GM19438 (cell line): ENCODE results near the gene ADGRD1.
A peak's percentile ranks its signal among the peaks of the same experiment; 100 is the strongest.

ENCODE experiments used
- ATAC-seq: cut with Tn5 transposase; IDR thresholded peaks from one replicate; pipeline ENCODE4 v1.9.1; 2021; ENCODE audit warnings: low read depth; ENCODE audit not compliant: unreplicated experiment

Gene ADGRD1

DNA sequence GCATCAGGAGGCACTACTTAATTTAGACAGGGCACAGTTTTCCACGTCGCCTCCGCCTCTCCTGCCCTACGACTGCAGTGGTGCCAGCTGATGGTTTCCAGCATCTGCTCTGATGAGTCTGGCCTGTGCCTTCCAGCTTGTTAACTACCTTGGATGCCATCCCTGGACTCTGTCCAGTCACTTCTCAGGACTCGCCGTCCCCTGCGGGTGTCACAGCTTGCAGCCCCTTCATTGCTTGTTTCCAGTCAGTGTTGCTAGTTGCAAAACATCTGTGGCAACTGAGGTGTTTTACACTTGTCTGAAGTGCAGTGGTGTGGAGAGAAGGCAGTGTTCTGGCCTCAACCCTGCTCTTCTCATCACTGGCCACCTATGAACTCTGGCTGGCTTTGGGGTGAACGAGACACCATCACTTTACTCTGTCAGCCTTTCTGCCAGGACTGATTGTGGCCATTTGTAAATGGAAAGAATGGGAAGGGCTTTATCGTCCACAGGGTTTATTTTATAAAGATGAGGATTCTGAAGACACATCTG, 8.3 kb downstream of the ADGRD1 start:
- no peak for ATAC-seq

DNA sequence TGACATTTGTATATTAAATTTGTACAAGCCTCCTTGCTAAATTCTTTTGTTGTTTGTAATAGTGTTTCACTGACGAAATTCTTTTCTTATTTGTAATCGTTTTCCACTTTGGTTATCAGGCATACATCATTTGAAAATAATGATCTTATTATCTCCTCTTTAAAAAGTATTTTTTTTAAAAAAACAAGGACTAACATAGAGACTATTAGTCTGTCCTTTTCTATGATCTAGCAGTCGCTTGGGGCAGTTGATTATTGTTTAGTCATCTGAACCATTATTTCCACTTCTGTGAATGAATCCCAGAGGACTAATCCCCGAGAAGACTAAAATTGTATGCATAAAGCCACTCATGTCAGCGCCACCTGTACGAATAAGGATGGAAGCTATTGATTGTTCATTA, 11.5 kb downstream of the ADGRD1 start:
- no peak for ATAC-seq

DNA sequence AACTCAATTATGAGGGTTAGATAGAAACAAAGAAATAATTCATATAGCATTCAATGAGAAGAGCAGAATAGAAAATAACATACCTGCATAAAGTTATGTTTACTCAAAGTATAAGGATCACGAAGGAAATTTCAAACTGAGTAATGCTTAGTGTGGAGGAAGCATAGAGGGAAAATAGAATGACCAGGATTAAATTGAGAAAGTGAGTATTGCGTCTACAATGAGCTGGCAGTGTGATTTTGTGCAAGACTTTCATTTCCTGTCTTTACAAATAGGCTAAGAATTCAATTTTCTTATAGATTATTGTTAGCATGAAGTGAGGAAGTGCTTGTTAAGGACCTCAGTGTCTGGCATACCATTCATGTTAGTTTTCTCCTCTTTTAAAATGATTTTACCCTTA, 12.0 kb downstream of the ADGRD1 start:
- ATAC-seq = no peak

DNA sequence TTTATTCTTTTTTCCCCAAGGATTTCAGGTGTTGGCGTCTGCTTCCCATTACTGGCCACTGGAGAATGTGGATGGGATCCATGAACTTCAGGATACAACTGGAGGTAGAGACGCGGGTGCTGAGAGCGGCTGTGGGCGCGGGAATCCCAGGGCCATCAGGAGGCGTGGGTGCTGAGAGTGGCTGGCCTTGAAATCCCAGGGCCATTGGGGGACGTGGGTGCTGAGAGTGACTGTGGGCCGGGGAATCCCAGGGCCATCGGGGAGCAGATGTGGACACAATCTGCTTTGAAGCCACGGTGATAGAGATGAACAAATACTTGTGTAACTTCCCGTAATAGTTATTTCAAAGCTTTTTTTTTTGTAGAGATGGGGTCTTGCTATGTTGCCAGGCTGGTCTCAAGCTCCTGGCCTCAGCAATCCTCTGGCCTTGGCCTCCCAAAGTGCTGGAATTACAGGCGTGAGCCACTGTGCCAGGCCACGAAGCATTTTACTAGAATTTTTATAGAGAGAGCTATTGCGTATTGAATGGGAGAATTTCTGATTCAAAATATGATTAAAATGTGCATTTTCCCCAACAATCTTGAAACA, 12.8 kb downstream of the ADGRD1 start:
- no peak for ATAC-seq

DNA sequence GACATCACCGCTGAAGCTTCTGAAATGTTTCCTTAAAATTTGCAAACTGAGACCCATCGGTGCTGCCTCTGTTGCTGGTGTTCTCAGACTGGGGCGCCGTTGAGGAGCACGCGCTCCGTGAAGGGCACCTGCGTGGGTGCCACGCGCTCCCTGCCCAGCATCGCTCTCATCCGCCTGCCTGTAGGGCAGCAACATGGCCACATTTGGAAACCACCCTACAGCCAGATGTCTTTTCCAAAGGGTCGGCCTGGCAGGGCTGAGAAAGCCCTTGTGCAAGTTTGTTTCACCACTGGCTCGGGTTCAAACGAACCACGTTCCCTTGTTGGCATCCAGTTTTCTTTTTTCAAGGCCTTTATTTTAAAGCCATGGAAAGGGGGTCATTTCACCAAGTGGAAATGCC, 13.9 kb downstream of the ADGRD1 start:
- ATAC-seq = no peak

DNA sequence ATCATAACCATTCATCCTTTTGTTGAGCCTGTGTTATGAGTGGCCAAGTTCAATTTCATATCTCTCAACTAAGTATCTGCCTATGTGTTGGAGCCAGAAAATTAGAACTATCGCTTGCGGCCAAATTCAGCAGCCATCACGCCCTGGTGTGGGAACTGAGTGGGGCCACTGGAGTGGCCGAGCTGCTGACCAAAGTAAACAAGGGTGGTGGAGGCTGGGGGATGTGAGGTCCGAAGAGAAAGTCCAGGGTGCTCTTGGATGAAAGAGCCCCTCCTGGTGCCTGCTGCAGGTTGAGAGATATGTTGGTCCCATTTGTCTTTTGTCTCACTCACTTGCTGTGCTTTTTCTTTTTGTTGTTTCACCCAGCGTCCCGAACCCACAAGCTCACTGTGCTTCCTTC, 14.9 kb downstream of the ADGRD1 start:
- no peak for ATAC-seq

DNA sequence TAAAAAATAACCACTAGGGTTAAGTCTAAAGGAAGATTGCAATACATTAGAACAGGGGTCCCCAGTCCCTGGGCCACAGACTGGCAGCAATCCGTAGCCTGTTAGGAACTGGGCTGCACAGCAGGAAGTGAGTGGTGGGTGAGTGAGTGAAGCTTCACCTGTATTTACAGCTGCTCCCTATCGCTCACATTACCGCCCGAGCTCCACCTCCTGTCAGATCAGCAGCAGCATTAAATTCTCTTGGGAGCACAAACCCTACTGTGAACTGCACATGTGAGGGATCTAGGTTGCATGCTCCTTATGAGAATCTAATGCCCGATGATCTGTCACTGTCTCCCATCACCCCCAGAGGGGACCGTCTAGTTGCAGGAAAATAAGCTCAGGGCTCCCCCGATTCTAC, 15.5 kb downstream of the ADGRD1 start:
- no peak for ATAC-seq

DNA sequence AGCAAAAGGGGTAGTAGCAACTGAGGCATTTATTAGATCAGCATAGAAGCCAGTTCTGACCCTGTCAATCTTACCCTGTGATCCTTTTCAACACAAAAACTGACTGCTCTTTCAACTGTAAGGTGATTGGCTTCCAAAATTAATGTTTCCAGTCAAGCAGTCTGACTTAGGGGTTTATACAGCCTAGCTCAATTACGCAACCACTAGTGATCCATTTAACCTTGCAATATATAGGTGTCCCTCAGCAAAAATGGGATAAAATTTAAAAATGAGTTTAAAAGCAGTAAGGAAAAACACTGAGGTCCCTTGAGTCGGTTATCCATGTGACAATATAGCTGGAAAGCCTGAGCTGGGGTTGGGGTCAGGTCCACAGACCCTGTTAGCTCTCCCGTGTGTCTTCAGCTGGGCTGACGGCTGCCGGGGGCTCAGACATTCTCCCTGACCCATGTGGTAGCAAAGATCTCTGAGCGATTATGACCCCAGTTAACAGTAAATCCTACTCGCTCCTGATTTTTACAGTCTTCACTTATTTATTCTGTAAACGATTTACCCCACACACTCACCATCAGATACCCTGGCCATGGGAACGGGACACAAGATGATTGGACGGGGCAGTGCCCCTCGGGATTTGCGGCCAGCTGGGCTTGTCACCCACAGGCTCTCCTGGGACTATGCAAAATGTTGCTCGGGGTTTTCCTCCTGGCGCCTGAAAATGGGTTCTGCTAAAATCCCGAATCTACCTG, 16.6 kb downstream of the ADGRD1 start:
- peak; percentile 84 for ATAC-seq

DNA sequence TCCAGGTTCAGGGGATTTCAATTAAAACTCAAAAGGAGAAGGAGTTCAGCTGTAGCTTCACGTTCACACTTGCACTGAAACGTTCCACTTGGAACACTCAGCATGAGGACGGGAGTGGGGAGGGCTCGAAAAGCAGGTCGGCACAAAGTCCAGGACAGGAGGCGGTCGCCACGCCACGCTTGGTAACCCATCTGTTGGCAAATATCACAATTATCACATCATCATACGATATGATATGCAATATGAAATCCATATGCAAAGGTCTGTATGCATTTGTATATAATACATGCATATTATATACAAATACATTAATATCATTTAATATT, 17.2 kb downstream of the ADGRD1 start:
- ATAC-seq = no peak

DNA sequence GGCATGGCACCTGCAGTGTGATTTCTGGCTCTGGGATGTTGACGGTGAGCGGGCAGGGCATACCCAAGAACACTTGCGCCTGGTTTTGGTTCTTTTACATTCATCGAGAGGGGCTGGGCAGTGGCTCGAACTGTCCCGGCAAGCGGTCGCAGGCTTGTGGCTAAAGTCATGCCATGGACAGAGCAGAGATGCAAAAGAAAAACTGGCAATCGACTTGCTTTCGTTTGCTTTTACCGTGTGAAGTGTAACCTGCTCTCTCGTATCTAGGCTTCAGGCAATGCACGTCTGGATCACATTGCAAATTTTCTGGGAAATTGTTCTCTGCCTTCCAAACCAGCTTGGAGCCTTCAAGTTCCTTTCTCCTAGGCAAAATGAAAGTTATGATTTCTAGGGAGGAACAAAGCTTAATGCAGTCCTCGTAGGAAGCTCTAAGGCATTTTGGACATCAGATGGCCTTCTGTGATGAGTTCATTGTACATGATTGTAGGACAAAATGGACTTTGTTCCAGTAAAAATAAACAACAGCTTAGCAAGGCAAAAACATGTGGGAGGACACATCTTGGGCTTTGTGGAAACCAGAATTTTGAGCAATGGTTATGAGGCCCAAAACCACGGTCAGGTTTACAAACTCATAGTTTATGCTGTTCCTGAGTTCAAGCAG, 18.3 kb downstream of the ADGRD1 start:
- ATAC-seq = no peak

DNA sequence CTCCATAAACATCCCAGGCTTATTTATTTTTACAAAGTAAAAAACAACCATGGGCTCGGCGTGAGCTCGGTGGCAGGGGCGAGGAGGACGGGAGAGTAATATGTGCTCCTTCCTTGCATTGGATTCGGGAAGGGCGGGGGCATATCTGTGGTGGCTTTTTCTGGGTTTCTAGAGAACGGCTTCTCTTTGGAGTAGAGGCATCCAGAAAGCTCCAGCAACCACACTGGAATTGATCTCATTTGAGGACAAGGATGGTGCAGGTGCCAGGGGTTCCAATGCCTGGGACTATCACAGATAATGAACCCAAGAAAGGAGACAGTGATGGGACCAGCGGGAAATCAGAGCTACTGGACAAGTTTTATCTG, 18.9 kb downstream of the ADGRD1 start:
- no peak for ATAC-seq

DNA sequence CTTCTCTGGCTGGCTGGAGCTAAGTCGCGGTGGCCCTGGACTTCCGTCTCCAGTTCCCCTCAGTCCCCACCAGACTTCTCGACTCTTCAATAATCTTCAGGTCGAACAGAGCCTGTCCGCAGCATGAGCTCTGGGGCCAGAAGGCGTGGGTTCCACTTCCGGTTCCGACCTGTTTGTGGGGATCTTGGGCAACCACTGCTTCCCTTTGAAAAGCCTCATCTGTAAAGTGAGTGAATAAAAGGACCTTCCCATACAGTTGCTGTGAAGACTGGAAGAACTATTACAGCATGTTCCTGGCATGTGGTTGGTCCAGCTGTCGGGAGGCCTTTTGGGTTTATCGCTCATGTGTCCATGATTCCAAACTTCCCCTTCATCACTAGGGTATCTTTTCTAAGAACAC, 19.4 kb downstream of the ADGRD1 start:
- no peak for ATAC-seq

DNA sequence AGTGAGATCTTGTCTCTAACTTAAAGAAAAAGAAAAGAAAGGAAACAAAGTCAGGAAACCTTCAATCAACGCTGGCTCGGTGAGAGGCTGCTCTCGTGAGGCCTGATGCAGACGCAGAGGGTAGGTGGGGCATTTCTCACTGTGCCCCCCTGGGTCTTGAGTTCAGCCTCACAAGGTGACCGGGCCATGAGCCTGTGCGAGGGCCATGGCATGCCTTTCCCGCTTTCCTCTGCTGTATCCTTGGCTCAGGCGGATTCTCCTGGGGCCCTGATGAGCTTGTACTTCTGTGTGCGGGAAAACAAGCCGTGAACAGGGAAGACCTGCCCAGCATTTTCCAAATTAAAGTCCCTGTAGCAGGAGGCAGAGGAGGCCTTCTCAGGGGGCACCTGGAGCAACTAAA, 20.2 kb downstream of the ADGRD1 start:
- no peak for ATAC-seq

DNA sequence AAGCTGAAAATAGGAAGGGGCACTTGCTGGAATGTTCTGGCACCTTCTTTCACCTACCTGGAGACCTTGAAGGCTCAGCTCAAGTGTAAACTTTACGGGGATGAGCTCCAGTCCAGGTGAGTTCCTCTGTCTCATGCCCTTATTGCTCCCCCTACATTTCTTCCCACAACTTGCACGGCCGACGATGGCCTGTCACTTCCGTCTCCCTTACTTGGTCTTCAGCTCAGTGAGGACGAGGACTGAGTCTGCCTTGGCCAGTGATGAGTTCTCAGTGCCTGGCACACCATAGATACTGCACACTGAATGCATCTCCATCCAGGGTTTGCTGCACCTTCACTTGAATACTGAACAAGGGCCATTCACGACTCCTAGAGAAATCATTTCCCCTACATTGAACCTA, 21.4 kb downstream of the ADGRD1 start:
- ATAC-seq = no peak

DNA sequence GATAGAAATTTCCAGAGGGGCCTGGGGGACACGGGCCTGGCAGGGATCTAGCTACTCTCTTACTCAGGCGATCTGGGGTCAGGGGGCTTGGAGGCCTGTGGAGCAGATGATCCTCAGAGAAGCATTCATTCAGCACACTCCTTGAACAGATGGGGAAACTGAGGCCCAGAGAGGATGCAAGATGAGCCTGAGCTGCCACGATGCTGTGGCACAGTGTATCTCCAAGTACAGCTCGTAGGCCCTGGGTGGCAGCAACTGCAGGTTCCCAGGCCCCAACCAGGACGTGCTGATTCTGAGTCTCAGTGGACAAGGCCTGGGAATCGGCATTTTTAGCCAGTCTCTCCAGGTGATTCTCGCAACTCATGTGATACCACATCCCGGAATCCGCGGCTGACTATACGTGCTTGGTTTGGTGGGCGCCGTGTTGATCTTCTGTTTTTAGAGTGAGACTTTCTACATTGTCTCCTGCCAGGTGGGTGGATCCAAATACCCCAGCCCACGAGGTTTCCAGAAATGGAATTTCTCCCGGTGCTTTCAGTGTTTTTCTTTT, 22.5 kb downstream of the ADGRD1 start:
- ATAC-seq = no peak

DNA sequence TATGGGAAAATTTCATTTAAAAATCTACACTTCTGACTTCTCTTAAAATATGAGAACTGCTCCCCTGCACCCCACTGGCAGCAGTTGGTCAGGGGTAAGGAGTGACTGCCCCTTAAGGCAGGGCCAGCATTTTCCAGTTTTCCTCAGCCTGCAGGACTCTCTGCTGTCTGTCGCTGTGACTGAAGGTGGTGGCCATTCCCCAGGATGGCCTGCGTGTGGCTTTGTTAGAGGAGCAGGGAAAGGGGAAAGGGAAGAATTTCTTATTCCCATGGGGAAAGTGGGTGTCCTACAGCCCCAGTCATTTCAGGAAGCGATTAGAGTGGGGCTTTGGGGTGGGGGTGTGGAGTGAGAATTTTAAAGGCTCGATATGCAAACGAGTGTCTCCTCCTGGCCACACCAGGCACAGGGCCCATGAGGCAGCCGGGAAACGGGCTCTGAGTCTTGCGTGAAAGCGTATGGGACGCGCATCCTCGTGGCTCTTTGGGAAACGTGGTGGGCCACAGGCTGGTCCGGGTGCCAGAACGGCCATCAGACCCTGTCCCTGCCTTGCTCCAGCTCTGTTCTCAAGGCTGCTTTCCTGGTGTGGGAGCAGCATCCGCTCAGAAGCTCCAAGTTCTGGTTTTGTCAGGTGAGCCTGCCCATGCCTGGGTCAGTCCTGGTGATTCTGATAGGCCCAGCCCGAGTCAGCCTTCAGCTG, 23.5 kb downstream of the ADGRD1 start:
- no peak for ATAC-seq

DNA sequence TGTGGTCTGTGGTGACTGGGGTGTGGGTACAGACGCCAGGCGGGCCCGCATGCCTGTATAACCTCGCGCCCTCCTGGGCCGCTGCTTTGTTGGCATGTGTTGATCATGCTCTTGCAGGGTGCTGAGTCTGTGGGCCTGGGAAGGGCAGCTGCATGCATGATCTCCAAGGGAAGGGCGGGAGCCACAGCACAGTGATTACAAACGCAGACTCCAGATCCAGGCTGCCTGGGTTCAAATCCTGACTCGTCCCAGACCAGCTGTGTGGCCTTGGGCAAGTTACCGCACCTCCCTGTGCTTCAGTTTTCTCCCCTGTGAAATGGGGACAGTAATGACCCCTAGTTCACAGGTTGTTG, 24.0 kb downstream of the ADGRD1 start:
- ATAC-seq = no peak

DNA sequence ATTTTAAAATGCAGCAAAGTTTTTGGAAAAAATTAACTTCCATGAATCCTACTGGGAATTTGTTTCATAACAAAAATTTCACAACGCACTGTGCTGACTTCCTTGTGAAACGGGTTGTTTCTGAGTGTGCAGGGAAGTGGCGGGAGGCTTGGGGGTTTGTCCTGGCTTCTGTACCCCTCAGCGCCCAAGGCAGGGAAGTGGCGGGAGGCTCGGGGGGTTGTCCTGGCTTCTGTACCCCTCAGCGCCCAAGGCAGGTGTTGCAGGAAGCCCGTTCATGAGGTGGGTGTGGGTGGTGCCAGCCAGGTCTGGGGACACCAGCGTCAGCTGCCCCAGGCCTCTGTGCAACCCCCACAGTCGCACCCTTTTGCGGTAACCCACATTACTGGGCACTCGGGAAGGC, 25.1 kb downstream of the ADGRD1 start:
- ATAC-seq = no peak

DNA sequence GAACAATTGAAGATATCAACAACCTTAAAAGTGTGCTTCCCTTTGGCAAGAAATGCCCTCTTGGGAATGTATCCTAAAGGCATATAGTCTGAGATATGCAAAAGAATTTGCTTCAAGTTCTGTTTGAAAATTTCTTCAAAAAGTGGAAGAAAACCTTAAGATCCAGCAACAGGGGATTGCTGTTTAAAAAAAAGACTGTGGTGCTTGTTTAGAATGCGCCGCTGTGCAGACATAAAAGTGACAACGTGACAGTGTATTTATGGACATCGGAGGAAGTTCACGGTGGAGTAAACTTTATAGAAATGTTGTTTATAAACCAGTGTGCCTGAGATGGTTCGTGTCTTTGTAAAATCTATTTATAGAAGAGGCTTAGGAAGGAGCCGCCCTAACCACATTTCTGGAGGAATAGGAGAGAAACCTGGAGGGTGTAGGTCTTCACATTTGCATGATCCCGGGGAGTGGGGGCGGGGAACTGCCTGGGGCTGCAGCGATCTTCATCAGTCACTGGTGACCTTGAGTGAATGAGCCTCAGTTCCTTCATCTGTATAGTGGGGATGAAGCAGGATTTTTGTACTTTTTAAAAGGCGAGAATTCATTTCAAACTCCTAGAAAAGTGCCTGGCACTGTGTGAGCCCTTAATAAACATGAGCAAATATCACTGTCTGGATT, 27.5 kb downstream of the ADGRD1 start:
- ATAC-seq = no peak

DNA sequence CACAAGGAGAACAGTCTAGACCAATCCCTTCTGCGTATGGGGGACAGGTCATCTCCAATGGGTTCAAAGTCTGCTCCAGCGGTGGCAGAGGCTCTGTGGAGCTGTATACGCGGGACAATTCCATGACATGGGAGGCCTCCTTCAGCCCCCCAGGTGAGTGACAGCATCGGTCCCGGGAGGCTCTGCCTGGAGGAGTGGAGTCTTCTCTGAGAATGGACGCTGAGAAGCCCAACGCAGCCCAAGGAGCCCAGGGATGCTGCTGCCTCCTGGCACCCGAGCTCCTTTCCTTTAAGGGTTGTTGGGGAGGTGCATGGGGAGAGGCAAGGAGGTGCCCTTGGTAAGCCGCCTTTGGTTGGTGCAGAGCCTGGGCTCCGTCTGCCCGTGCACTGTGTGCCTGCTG, 28.2 kb downstream of the ADGRD1 start:
- no peak for ATAC-seq
